Stimulated activated CD8-positive, alpha-beta memory T cell treated with anti-CD3 and anti-CD28 coated beads, Interleukin-15, amount 100 ng/mL, for 4 hours (primary cell): ENCODE data around the gene MAPK12.
"Not testable (repeated sequence)": the region's sequence is repeated elsewhere in the genome, so short reads cannot be mapped to it uniquely, and the experiment has no call there.

Experiments used
- DNase-seq, 2 donors: peaks; one replicate each; pipeline ENCODE4 v3.0.0-alpha.2; 2020; ENCODE audit warnings: low read depth in 2 of 2

Gene MAPK12

GRCh38 chr22:50216055-50216683 lies 45.3 kb downstream of the MAPK12 start:
- no peak for DNase-seq

GRCh38 chr22:50215297-50216054 lies 46.0 kb downstream of the MAPK12 start:
- DNase-seq = no peak

- no peak for DNase-seq
These were observed 48.2 kb downstream of the MAPK12 start for GRCh38 chr22:50213263-50213662.

GRCh38 chr22:50211147-50211546 lies 50.3 kb downstream of the MAPK12 start:
- DNase-seq = no peak

- no peak for DNase-seq
These were observed 50.9 kb downstream of the MAPK12 start for GRCh38 chr22:50210378-50211139.

GRCh38 chr22:50209893-50210292 lies 51.6 kb downstream of the MAPK12 start:
- DNase-seq = peak in 1 of 2 donors; percentile 45

GRCh38 chr22:50208939-50209892 lies 52.3 kb downstream of the MAPK12 start:
- DNase-seq = no peak

GRCh38 chr22:50208430-50208938 lies 53.0 kb downstream of the MAPK12 start:
- DNase-seq = no peak

- no peak for DNase-seq
These were observed 53.9 kb downstream of the MAPK12 start for GRCh38 chr22:50207383-50208140.

- no peak for DNase-seq
These were observed 54.9 kb downstream of the MAPK12 start for GRCh38 chr22:50206599-50206998.

GRCh38 chr22:50205781-50206569 lies 55.5 kb downstream of the MAPK12 start:
- no peak for DNase-seq

- not testable (repeated sequence) for DNase-seq
These were observed 56.5 kb downstream of the MAPK12 start for GRCh38 chr22:50204998-50205397.

- DNase-seq = no peak
These were observed 56.9 kb downstream of the MAPK12 start for GRCh38 chr22:50204571-50204970.

GRCh38 chr22:50203288-50203687 lies 58.2 kb downstream of the MAPK12 start:
- DNase-seq = no peak
